Erythroblast (primary cell): ENCODE data around the gene DIAPH2.

Experiments used
- DNase-seq, 2 experiments: peaks; one replicate each; lab custom pipeline; 2025; lab: John Stamatoyannopoulos, UW
- GATA1 ChIP-seq: IDR thresholded peaks from 2 replicates; pipeline ENCODE4 v1.6.1; 2011; ENCODE audit warnings: low read depth, mild to moderate bottlenecking, control low read depth, low read length, moderate library complexity
- POLR2A ChIP-seq: IDR thresholded peaks from 2 replicates; pipeline ENCODE4 v1.6.1; 2011; ENCODE audit warnings: mild to moderate bottlenecking, low read length

DIAPH2 gene

GRCh38 chrX:97328853-97329390 is 644.3 kb downstream of the DIAPH2 start:
- DNase-seq: no peak
- TF ChIP-seq GATA1 (no peak), POLR2A (no peak)

DNA sequence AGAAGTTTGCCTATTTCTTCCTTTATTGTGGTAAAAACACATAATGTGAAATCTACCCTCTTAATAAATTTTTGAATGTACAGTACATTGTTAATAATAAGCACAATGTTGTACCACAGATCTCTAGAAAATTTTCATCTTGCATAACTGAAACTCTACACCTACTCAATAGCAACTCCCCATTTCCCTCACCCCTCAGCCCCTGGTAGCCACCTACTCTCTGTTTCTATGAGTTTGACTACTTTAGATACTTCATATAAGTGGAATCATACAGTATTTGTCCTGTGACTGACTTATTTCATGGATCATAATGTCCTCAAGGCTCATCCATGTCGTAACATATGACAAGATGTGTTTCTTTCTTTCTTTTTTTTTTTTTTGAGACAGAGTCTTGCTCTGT is 645.5 kb downstream of the DIAPH2 start:
- TF ChIP-seq POLR2A (no peak), GATA1 (no peak)
- DNase-seq: no peak

DNA sequence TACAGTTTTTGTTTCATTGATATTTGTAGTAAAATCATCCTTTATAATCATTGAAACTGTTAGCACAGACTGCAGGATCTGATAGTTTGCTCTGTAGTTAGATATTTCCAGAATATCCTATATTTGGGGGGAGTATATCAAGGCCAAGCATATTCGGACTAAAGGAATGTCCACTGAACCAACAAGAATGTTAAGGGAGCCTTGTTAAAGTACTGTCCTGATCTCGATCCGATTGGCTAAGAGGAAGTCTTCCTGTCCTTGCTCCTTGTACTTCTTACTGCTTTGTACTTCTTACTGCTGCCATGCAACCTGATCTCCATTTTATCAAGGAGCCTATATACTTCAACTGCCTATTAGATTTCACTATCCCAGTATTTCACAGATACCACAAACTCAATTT is 648.3 kb downstream of the DIAPH2 start:
- TF ChIP-seq GATA1 (no peak), POLR2A (no peak)

GRCh38 chrX:97334850-97335249 is 650.2 kb downstream of the DIAPH2 start:
- no peak for TF ChIP-seq POLR2A
- no peak for TF ChIP-seq GATA1
- no peak for DNase-seq

More for the DNA sequence above, 648.3 kb downstream of the DIAPH2 start:
- DNase-seq: no peak

- no peak for TF ChIP-seq POLR2A
- no peak for DNase-seq
Measured at GRCh38 chrX:97344724-97345123, 660.1 kb downstream of the DIAPH2 start.

DNA sequence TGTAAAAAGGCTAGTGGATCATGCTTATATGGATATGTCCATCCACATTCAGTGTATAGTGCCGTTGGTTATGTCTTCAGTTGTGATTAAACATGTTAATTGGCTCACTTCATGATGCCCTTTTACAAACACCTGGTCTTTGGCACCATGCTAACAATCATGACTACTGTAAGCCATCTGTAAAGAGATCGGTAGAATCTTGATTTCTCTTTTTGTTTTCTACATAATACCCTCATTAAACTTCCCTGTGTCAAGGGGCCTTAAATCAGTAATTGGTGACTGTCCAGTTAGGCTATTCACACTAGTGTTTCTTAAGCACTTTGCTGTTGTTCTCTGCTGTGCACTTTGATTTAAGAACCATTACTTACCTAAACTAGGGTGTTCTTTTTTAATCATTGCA is 674.3 kb downstream of the DIAPH2 start:
- no peak for DNase-seq
- TF ChIP-seq POLR2A (no peak), GATA1 (no peak)

- DNase-seq: no peak
- TF ChIP-seq GATA1 (no peak), POLR2A (no peak)
Measured at GRCh38 chrX:97363843-97364242, 679.2 kb downstream of the DIAPH2 start.

DNA sequence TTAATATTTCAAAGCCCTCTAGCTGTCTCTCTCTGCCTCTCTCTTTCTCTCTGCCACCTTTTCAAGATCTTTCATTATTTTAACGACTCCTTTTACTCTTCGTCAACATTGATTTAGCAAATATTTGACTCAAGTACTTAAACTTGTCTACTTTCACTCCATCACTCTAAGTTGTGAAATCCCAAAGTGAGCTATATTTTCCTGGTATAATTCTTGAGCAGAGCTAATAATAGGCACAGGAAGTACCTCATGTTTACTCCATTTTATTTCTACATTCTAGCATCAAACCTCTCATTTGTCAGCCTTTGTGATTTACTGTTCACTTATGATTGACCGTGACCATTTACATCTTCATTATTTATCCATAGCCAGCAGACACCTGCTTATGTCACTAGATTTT is 681.6 kb downstream of the DIAPH2 start:
- no peak for DNase-seq
- TF ChIP-seq POLR2A (no peak), GATA1 (no peak)

DNA sequence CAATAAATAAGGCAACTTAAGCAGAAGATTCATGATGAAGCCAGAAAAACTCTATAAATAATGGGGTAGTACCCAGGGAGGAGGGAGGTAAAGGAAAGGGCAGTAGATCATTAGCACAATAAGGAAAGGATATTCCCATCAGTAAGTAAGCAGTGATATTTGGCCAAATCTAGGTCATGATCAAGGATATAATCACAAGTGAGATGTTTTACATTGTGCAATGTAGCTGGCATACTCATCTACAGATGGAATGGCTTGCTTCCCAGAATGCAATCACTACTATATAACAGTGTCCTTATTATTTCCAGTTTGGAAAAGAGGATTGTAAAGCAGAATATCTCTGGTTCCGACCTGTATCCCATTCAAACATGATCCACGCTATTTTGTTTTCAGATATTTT is 682.5 kb downstream of the DIAPH2 start:
- TF ChIP-seq POLR2A (no peak), GATA1 (no peak)

GRCh38 chrX:97369947-97370346 is 685.3 kb downstream of the DIAPH2 start:
- DNase-seq: no peak
- TF ChIP-seq GATA1 (no peak), POLR2A (no peak)

More for the DNA sequence above, 682.5 kb downstream of the DIAPH2 start:
- no peak for DNase-seq

GRCh38 chrX:97372001-97372766 is 687.5 kb downstream of the DIAPH2 start:
- no peak for DNase-seq
- TF ChIP-seq GATA1: no peak
- TF ChIP-seq POLR2A: no peak

- no peak for DNase-seq
- TF ChIP-seq GATA1 (no peak), POLR2A (no peak)
Measured at GRCh38 chrX:97374266-97374665, 689.6 kb downstream of the DIAPH2 start.

- no peak for TF ChIP-seq GATA1
- DNase-seq: no peak
Measured at GRCh38 chrX:97380200-97380599, 695.6 kb downstream of the DIAPH2 start.

GRCh38 chrX:97384685-97385084 is 700.0 kb downstream of the DIAPH2 start:
- DNase-seq: no peak
- no peak for TF ChIP-seq GATA1
- TF ChIP-seq POLR2A: no peak

GRCh38 chrX:97387004-97387403 is 702.4 kb downstream of the DIAPH2 start:
- no peak for DNase-seq
- TF ChIP-seq GATA1 (no peak), POLR2A (no peak)
